Stimulated activated CD4-positive, alpha-beta T cell treated with anti-CD3 and anti-CD28 coated beads, Interleukin-15, amount 100 ng/mL, for 1 hour (primary cell): ENCODE results near the gene SIX1.

Source experiments
- DNase-seq, 2 donors: peaks; one replicate each; pipeline ENCODE4 v3.0.0-alpha.2; 2020; ENCODE audit warnings: low read depth in 1 of 2, low spot score in 1 of 2

Gene SIX1

DNA sequence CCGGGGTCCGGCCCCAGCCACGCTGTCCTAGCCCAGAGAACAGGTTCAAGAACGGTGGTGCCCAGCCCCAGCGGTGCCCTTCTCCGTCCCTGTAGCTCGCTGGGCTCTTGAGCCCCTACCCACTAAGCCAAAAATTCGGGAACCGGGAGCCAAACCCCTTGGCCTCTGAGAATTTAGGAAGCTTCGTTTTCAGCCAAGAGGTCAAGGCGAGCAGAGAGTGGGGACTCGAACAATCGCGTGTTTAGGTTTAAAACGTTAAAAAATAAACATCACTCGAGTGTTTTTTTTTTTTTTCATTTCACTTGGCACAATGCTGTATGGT, 6.2 kb downstream of the SIX1 start:
- DNase-seq, result no peak

GRCh38 chr14:60642270-60643140, 6.8 kb downstream of the SIX1 start:
- no peak for DNase-seq

DNA sequence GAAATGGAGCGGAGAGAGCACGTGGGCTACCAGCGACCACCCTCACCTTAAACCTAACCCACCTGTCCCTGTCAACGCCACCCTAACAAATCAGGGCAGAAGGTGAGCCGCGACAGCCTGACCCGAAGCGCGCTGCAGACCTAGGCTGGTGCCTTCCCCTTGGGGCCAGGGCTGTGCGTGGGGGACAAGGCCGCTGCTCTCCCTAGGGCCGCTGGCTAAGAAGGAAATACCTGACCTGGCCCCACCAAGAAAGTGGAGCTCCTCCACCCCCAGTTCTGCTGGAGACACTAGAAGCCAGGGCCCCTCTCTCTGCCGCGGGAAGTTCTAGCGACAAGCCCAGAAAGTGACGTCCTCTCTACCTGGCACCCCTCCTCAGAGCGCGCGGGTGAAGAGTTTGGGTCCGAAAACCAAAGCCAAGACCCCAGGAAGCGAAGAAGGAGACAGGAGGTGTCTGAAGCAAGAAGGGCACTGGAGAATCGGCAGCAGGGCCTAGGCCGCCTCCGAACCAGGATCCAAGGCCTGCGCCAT, 7.5 kb downstream of the SIX1 start:
- DNase-seq, result no peak

DNA sequence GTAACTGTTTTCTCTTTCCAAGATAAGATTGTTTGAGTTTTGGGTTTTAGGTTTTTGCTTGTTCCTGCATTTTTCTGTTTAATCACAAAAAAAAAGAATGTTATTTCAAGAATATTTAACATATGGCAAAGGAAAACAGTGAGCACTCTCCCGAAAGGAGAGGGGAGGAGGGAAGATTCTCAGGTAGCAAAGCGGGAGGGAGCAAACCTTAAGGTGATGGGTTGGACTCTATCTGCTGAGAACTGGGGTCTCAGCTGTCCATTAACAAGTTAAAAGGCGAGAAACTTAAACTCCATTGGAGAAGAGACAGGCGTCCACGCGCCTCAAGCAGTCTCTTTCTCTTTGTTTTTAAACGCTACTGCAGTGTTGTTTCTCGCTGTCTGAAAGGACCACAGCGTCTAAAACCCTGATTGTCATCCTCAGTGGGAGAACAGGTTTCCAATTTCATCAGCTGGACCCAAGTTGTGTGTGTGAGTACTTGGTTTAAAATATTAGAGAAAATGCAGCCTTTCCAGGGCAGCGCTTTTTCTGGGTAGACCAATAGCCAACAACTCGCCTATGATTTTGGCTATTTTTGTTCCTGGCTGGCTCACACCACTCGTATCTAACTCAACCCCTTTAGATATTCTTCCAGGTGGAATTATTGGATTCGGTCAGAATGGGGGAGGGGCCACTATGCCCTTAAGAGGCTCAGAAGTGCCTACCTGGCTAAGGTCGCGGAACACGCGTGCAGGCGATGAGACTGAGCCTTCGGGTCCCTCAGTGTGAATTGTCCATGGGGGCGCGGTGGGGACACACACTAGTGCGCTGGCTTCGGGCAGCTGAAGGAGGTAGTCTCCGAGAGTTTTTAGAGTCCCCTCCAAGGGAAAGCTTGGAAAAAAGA, 8.2 kb downstream of the SIX1 start:
- no peak for DNase-seq

DNA sequence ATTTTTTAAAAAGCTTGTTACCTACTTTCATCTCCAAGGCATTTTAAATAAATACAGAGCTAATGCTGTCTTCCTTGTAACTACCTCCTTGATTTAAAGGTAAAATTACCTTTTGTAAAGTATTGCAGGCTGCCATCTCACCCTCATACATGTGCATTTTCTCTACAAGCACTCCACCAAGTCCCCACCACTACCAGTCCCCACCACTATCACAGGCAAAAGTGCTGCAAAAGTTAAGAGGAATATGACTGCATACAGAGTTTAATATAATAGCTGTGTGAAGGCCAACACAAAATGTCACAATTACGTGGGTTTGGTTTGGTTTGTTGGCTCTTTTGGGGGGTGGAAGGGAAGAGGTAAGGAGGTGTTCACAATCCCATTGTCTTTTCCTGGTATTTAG, 9.6 kb downstream of the SIX1 start:
- no peak for DNase-seq

GRCh38 chr14:60637479-60638315, 11.6 kb downstream of the SIX1 start:
- DNase-seq, result no peak

- DNase-seq, result no peak
Observed at GRCh38 chr14:60636879-60637478, 12.3 kb downstream of the SIX1 start.

GRCh38 chr14:60634153-60634552, 15.1 kb downstream of the SIX1 start:
- DNase-seq, result no peak

GRCh38 chr14:60632777-60633176, 16.5 kb downstream of the SIX1 start:
- DNase-seq, result no peak

- DNase-seq, result no peak
Observed at GRCh38 chr14:60632257-60632656, 17.0 kb downstream of the SIX1 start.

GRCh38 chr14:60631842-60632241, 17.4 kb downstream of the SIX1 start:
- no peak for DNase-seq

DNA sequence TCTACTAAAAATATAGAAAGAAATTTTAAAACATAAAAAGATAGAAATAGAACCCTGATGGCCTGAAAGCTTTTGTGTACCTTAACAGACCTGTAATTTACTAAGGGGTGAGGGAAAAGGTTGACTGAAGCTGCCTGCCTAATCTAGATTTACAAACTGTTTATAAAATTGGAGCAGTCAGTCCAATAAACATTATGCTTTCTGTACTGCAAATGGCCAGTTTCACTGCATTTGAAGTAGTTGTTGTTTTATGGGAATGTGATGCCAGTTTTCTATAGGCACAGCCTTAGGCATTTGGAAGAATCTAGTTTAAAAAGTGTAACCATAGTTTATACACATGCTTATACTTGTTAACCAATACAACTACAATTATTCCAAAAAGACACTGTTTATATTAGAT, 19.1 kb downstream of the SIX1 start:
- no peak for DNase-seq

- DNase-seq, result no peak
Observed at GRCh38 chr14:60628892-60629291, 20.4 kb downstream of the SIX1 start.

GRCh38 chr14:60622917-60623257, 26.4 kb downstream of the SIX1 start:
- no peak for DNase-seq

DNA sequence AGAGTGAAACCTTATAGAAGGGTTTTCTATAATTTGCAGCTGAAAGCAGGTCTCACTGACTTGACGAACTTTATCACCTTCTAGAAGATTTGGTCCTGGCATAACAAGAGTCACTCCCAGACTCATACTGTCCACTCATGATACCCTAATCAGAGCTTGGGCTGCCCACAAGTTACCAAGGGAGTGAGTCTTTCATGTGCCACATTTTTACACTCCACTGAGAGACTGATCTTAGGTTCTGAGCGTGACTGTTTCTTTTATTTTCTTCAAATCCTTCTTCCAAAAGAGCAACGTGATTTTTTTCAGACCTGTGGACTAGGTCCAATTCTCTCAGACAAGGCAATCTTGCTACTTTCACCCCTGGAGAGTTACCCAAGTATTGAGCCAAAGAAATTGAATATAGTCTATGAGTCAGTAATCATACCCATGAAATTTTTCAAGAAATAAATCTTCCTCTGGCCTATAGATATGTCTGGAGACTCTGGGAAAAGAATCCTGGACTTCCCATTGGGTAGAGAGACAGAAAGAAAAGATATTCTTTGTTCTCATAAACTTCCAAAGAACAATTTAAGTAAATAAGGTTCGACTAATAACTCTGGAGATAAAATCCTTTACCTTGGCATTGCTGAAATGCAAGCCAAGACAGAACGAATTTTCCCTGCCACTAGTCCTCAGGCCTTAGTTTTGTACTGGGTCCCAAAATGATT, 26.9 kb downstream of the SIX1 start:
- DNase-seq, result no peak

DNA sequence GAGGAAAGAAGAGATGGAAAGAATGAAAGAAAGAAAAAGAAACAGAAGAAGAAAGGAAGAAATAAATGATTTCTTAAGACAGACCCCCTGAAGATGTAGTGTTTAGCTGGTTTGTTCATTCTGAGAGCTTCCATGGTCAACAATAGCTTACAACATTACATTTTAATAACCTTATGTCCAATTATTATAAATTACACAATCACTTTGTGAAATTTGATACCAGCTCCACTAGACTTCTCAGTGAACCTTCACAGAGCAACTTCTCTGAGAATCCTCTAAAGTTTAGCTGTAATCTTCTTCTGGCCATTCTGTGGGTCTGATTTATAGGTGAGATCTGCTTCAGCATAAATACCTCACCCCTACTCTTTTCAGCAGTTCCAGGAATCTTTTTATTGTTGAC, 27.9 kb downstream of the SIX1 start:
- DNase-seq, result no peak

DNA sequence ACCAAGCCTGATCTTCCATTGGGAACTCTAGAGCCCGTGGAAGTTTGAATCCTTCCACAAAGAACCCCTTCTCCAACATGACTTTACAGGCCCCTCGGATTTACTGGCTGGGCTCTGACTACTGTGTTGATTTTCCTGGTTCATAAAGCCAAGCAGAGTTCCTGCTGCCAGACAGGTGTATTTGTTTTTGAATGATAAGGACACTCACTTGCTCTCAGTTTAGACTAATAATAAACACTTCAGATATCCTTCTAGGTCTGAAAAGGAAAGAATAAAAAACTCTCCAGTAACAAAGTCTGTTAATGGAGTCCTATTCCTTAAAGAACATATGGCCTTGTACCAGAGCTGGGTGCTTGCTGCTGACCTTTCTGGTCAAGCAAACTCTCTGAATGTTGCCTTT, 31.0 kb downstream of the SIX1 start:
- DNase-seq, result no peak

DNA sequence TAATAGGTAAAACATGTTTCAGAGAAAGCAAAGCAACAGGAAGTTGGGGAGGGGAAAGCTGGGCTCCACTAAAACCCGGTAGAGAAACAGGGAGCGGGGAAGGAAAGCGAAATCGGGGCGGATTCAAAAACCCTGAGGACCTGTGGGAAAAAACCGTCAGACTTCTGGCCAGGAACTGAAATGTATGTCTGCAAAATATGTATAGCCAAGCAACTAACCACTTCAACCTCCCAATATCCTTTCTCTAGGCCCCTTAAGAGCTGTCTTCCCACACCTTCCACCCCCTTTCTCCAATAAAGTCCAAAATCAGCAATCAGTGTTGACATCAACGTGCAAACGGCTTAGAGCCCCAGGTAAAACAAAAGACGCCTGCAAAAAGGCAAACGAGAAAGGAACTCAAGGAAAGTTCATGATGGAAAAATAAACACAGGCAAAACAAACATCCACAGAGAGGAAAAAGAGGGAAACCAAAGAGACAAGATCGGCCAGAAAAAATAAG, 32.8 kb downstream of the SIX1 start:
- no peak for DNase-seq

- no peak for DNase-seq
Observed at GRCh38 chr14:60602291-60602690, 47.0 kb downstream of the SIX1 start.

GRCh38 chr14:60599727-60600126, 49.5 kb downstream of the SIX1 start:
- DNase-seq, result no peak
